Subcutaneous adipose tissue (tissue), 4 donors: ENCODE measurements around the gene SHISAL1. TPM values are rescaled to one million over a fixed set of nuclear protein-coding genes. Genes with fewer than 3 reads are reported as not detected.

ENCODE experiments used
- total RNA-seq, 4 donors: library from RNA; depleted of rRNA; stranded (reverse); fragments of >200 nt; gene quantifications; one replicate each; pipeline ENCODE4 v1.1.0, GENCODE V29; 2016
- TF ChIP-seq, protein P1 (sequence below): fragments of 450-650 bp; IDR thresholded peaks from one replicate; pipeline ENCODE4 v1.5.1; 2016; ENCODE audit warnings: low read depth, mild to moderate bottlenecking, control low read depth, antibody characterized with exemption, moderate library complexity

SHISAL1 gene
- total RNA-seq, 4 donors from 2014 or later, result 0.34 to 0.49 (median 0.44) TPM; not detected in 1

DNA sequence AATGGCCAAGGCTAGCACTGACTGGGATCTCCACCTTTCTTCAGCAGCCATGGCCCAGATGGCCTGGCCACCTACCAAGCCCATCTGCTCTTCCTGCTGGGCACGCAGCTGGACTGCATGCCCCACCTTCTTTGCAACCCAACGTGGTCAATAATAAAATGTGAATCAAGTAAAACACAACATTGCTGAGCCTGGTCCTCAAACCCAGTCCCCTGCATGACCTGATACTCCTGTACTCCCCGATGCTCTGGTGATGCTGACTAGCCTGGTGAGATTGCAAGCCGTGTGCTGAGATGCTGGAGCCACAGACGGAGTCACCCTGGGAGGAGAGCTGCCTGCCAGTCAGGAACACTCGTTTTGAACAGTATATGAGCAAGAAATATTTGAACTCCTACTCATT lies 98.0 kb downstream of the SHISAL1 start:
- TF ChIP-seq, protein P1, sequence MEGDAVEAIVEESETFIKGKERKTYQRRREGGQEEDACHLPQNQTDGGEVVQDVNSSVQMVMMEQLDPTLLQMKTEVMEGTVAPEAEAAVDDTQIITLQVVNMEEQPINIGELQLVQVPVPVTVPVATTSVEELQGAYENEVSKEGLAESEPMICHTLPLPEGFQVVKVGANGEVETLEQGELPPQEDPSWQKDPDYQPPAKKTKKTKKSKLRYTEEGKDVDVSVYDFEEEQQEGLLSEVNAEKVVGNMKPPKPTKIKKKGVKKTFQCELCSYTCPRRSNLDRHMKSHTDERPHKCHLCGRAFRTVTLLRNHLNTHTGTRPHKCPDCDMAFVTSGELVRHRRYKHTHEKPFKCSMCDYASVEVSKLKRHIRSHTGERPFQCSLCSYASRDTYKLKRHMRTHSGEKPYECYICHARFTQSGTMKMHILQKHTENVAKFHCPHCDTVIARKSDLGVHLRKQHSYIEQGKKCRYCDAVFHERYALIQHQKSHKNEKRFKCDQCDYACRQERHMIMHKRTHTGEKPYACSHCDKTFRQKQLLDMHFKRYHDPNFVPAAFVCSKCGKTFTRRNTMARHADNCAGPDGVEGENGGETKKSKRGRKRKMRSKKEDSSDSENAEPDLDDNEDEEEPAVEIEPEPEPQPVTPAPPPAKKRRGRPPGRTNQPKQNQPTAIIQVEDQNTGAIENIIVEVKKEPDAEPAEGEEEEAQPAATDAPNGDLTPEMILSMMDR, result no peak

DNA sequence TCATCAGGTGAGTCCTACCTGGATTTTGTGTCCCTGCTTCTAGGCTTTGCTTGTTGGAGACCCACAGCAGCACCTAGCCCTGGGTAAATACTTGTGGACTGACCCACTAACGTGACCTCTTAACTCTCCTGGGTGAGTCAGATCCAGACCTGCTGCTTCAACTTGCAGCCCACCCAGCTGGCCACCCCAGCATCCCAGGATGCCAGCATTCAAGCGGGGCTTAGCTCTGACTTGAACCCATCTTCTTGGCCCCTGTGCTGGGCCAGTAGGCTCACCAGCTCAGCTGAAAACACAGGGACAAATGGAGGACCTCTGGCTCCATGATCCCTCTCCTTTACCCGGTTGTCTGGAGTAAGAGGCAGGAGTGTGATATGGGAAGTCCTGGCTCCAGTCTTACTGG lies 98.6 kb downstream of the SHISAL1 start:
- TF ChIP-seq, protein P1, result no peak

DNA sequence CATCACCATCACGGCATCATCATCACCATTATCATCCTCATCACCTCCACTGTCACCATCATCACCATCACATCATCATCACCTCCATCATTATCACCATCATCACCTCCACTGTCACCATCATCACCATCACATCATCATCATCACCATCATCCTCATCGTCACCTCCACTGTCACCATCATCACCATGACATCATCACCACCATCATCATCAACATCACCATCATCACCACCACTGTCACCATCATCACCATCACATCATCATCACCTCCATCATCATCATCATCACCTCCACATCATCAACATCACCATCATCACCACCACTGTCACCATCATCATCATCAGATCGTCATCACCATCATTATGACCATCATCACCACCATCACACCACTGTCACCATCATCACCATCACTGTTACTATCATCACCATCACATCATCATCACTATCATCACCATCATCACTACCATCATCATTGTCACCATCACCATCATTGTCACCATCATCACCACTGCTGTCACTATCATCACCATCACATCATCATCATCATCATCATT lies 99.2 kb downstream of the SHISAL1 start:
- TF ChIP-seq, protein P1, result no peak

DNA sequence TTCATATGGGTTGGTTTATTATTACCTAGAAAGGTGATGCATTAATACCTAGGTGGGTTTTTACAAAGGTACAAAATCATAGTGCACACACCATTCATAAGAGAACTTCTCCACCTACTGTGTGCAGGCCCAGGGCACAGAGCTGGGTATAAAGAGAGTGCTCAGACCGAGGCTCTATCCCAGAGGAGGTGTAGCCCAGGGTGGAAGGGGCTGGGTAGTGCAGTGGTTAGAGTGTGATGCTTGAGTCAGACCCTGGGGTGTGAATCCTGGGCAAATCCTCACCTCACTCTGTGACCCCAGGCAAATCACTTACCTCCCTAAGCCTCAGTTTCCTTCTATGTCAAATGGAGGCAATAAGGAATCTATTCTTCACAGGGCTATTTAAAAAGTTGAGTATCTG lies 99.8 kb downstream of the SHISAL1 start:
- TF ChIP-seq, protein P1, result no peak

DNA sequence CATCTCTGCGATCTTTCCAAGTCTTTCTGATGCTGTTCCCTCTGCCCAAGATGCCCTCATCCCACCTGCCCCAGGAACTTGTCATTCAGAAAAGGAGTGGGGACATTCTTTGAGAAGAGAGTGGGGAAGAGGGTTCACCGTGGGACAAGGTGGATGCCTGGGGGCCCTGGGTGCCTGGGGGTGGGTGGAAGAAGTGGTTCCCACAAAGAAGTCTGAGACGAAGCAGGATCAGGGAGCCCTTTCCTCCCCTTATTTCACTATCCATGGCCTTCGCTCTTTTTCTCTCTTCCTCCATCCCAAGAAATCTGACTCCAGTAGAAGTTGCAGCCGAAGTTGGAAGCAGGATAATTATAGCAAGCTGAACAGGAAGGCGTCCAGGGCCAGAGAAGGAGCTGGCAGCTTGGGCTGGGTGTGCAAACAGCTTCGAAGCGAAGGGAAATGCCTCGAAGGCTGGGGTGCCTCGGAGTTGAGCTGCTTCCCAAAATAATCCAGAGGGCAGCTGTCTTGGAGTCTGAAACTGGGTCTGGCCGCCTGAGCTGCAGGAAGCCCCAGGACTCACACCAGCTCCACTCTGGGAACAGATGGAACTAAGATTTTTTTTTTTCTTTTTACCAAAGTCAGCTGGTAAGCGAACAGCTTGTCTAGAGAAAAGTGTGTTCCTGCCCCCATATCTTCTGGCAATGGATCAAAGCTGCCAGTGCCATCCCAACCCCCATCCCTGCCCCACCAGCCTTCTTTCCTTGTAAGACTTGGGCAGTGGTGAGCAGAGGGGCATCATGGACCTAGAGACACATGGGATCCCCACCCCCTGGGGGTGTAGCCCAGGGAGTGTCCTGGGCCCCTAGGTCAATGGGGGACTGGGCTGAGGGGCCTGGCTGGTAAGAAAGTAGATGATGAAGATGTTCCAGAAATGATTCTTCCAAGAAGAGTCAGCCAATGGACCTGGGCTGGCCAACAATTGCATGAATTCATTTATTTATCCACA lies 100.5 kb downstream of the SHISAL1 start:
- TF ChIP-seq, protein P1, result no peak

DNA sequence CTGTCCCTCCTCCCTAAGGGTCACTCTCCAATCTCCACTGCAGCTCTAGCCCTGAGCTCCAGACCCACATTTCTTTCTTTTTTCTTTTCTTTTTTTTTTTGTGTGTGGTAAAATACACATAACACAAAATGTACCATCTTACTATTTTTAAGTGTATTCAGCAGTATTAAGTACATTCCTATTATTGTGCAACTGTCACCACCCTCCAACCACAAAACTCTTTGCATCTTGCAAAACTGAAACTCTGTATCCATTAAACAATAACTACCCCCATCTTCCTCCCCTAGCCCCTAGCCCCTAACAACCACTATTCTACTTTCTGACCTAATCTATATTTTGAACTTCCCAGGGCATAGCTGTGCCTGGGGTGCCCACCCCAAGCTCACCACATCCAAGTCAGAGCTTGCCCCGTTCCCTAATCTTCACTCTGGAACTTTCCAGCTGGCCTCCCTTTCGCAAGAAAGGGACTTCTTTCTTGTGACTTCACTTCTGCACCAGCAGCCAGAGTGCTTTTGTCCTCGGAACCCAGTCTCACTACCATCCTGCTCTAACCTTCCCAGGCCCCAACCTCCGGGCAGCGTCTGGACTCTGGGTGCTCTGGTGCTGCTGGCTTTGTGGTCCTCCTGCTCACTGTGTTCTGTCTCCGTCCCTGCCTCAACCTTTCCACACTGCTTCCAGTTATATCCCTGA lies 101.3 kb downstream of the SHISAL1 start:
- TF ChIP-seq, protein P1, result no peak

DNA sequence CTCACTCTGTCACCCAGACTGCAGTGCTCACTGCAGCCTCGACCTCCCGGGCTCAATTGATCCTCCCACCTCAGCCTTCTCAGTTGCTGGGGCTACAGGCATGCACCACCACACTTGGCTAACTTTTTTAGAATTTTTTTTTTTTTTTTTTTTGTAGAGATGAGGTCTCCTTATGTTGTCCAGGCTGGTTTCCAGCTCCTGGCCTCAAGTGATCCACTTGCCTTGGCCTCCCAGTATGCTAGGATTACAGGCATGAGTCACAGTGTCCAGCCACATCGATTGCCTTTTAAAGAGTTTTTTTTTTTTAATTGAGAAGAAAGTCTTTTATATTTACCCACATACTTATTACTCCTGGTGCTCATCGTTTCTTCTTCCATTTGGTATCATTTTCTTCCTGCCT lies 102.0 kb downstream of the SHISAL1 start:
- TF ChIP-seq, protein P1, result no peak
